GM12892 (cell line): ENCODE data around the gene ADORA2A.

Source experiments
- POLR2A ChIP-seq: IDR thresholded peaks from 2 replicates; pipeline ENCODE4 v1.6.1; 2011; ENCODE audit warnings: low read depth, low read length, control low read depth
- POLR2AphosphoS5 ChIP-seq: IDR thresholded peaks from 2 replicates; pipeline ENCODE4 v1.6.1; 2011; ENCODE audit warnings: low read depth, low read length, control low read depth

DNA sequence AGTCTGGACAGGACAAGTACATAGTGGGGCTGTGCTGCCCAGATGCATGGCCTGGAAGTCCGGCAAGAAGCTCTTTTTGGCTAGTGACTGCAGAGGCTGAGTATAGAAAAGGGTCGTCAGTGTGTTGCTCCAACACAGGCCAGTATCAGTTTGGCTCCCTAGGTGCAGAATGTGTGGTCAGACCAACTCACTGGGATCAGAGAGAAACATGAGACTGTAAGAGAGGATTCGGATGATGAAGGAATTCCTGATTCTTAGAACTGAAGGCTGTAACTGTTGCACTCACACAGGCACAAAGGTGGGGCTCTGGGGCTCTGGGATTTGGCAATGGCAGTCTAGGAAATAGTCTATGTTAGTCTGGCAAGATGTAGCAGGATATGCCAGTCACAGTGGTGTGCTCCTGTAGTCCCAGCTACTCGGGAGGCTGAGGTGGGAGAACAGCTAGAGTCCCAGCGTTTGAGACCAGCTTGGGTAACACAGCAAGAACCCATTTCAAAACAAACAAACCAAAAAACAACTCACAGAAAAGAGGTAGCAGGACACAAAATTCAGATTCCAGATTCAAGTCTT is 56.7 kb downstream of the ADORA2A start:
- TF ChIP-seq POLR2AphosphoS5 (no peak), POLR2A (no peak)
